A172 (cell line): Measurements from ENCODE around the gene RPLP1. TPM values are rescaled to one million over a fixed set of nuclear protein-coding genes. Genes with fewer than 3 reads are reported as not detected.

Source experiments
- DNase-seq: peaks from one replicate; pipeline ENCODE4 v3.0.0-alpha.2; 2015; ENCODE audit warnings: low spot score
- total RNA-seq: library from RNA; depleted of rRNA; stranded (reverse); fragments of >200 nt; shearing (Covaris generic); gene quantifications from 2 replicates; pipeline ENCODE4 v1.2.3, GENCODE V29; 2014; rRNA removed

Gene RPLP1
- total RNA-seq, 1 experiment from 2014 or later = 499 TPM

DNA sequence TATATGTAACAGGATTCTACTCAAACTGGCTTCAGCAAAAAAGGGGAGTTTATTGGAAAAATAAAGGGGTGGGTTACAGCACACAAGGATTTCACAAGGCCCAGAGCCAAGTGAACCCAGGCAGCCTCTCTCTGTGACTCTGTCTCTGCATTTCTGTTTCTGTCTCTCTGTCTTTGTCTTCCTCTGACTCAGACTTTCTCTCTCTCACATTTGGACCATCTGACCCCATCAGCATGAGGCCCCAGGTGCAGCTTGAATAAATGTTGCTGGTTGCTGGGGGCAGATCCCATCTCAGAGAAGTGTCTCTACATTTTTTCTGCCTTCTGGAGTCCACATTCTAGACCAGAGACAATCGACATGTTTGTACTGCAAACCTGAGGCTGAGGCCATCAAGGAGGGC is 45.0 kb downstream of the RPLP1 start:
- no peak for DNase-seq

DNA sequence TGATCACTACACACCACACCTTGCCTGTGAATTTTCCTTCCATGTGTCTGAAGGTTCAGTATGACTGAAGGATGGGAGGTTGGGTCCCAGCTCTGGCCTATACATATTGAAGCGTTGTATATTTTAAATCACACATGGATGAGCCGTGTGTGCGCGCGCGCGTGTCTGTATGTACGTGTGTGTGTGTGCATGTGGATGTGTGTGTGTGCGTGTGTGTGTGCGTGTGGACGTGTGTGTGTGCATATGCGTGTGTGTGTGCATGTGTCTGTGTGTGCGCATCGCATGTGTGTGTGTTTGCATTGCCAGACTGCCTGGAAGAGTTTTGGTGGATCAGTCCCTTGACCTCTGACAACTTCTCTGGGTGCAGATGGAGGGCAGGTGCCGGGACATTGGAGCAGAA is 45.7 kb downstream of the RPLP1 start:
- no peak for DNase-seq

DNA sequence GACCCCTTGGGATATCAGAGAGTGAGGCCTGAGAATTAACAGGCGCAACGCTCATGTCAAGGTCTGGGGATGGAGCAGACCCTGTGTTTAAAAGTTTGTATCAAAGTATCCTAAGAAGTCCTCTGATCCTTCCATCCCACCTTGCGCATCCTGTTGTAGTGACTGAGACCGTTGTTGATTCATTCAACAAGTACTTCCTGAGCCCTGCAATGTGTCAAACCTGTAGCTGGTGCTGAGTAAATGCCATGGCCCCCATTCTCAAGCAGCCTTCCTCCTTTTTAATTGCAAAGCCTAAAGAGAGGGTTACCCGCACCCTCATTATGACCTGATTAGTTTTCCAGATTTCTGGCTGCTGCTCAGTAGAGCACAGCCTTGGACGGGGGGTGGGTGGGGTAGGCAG is 46.4 kb downstream of the RPLP1 start:
- no peak for DNase-seq

DNA sequence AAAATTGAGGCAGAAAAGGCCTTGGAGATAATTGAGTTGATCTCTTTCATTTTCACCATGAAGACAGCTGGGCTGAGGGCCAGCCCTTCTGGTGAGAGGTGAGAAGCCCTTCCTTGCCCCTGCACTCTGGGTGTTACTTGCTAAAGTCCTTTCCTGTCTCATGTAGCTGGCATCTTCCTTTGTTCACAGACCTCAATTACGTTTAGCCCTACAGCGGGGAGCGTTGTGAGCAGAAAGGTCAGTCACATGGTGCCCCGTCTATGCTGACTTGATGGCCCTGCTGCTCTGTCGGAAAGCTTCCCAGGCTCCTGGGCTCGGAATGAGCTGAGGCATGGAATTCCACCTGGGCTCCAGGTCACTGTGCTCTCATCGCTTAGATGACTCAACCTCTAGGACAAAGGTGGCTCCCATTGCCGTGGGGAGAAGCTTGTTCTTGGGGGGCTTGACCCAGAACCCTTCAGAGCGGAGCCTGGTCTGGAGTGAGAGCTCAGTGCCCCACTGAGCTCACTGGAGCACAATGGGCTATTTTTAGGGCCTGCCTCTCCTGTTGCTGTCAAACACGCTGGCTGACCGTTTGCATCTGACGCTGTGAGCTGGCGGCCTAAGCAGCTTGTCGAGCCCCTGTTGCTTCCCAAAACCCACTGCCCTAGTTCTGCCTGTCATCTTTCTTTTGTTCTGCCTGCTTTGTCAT is 47.0 kb downstream of the RPLP1 start:
- no peak for DNase-seq

- DNase-seq = no peak
Observed at GRCh38 chr15:69500339-69500738, 47.7 kb downstream of the RPLP1 start.

DNA sequence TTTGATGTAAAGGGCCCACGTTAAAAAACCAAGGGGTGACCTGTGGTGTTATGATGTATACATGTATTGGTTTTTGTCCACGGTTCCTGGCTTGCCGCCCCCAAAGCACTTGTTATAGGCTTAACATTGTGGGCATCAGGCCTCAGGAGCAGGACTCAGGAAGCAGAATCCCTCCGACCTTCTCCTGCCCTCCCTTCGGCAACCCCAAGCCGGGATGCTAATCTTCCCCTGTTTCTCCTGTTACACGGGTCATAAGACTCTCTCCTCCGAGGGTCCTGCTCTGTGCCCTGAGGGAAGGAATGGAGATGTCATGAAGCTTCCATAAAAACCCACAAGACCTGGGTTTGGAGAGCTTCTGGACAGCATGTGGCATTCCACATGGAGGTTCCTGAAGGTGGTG is 48.8 kb downstream of the RPLP1 start:
- no peak for DNase-seq

- DNase-seq = no peak
Observed at GRCh38 chr15:69502470-69503045, 49.9 kb downstream of the RPLP1 start.

DNA sequence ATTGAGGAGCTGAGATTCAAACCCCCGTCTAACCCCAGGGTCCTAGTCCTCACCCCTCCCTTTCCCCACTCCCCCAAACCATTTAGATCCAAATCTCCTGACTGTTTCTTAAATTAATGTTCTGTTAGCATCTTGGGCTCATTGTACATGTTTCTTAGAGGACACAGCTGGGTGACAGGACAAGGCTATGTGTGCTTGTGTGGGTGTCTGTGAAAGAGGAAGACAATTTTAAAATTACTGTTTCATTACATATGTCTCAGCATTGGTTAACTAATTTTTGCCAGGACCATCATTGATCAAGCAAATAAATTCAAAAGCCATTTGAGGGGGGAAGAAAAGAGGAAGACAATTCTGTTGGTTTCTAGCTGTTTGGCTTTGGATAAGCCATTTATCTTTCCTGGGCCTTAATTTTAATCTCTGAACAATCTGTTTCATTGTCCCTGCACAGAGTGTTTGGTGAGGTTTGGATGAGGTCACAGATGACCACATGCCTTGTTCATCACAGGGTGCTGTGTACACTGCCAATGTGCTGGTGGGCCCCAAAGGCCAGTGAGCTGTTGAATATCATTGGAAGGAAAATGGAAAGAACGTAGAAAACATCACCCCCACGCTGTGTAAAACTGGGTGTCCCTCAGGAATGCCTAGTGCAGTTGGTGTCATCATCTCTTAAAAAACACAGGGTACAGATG is 51.9 kb downstream of the RPLP1 start:
- no peak for DNase-seq

Other genes with a start within 250 kb of the RPLP1 start
- 5.3 and 9.2 TPM in 2 replicates for gene PAQR5, start 153.9 kb upstream of the RPLP1 start, total RNA-seq
- gene KIF23, start 38.5 kb upstream of the RPLP1 start, total RNA-seq = 103 and 135 TPM in 2 replicates